ENCODE results near the gene DDR1.

DNA sequence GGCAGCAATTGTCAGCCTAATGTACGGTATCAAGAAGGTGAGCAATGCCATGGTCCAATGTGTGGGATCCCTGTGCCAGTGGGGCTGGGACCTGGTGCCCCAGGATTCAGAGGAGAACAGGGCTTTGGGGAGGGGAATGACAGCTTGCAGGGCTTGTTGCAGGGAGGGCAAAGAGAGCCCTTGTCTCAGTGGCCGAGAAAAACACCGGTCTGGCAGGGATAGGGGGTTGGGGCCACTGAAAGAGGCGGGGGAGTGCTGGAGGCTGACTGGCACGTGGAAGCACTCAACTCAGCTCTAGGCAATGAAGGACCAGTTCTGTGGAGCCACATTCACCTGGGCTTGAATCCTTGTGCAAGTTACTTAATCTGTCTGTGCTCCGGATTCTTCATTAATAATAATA lies 52.9 kb downstream of the DDR1 start:
- TF ChIP-seq, protein P1, sequence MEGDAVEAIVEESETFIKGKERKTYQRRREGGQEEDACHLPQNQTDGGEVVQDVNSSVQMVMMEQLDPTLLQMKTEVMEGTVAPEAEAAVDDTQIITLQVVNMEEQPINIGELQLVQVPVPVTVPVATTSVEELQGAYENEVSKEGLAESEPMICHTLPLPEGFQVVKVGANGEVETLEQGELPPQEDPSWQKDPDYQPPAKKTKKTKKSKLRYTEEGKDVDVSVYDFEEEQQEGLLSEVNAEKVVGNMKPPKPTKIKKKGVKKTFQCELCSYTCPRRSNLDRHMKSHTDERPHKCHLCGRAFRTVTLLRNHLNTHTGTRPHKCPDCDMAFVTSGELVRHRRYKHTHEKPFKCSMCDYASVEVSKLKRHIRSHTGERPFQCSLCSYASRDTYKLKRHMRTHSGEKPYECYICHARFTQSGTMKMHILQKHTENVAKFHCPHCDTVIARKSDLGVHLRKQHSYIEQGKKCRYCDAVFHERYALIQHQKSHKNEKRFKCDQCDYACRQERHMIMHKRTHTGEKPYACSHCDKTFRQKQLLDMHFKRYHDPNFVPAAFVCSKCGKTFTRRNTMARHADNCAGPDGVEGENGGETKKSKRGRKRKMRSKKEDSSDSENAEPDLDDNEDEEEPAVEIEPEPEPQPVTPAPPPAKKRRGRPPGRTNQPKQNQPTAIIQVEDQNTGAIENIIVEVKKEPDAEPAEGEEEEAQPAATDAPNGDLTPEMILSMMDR (IDR thresholded peaks at IDR 0.05): no peak
- TF ChIP-seq EZH2 (IDR thresholded peaks at IDR 0.05): no peak
- no peak for TF ChIP-seq EZH2phosphoT487 (IDR thresholded peaks at IDR 0.05)

Measured in neural progenitor cell (in vitro differentiated cells).